K562 (cell line): ENCODE results near the gene ZNF750. TPM values are rescaled to one million over a fixed set of nuclear protein-coding genes. Genes with fewer than 3 reads are reported as not detected.

Experiments
- ATAC-seq: fragments of 200-7000 bp; cut with Tn5 transposase; 3 replicates; pipeline ENCODE4 v1.9.1; 2020; ENCODE audit warnings: moderate library complexity
- BruUV-seq: library from RNA; stranded (reverse); fragments of 400-500 nt; replicated peaks from 2 replicates; lab custom pipeline; 2021; lab: Mats Ljungman, UMichigan
- CTCF ChIA-PET: fragments of 300-600 bp; formaldehyde crosslinking; extraction: SDS; loops from one replicate; lab custom pipeline; 2021; ENCODE audit warnings: low intra/inter-chr PET ratio; lab: Yijun Ruan, JAX
- POLR2A ChIA-PET: fragments of 300-600, 350-650 bp; sonication (Branson Sonifier 250); formaldehyde crosslinking; extraction: SDS; loops from one replicate; lab custom pipeline; 2021; ENCODE audit warnings: antibody characterized with exemption, inconsistent platforms; lab: Yijun Ruan, JAX
- DNase-seq, 4 experiments: peaks; one replicate each; pipeline versions ENCODE4 v3.0.0 to v3.0.0-alpha.2; 2011 to 2018; ENCODE audit warnings: low spot score in 3 of 4, mixed read lengths in 3 of 4; ENCODE audit errors: extremely low read depth in 1 of 4
- FAIRE-seq: peaks from 2 replicates; lab custom pipeline; 2011; peaks lifted over from hg19 to GRCh38; lab: Jason Lieb, UNC
- H2AFZ ChIP-seq: 2 replicates; pipeline ENCODE4 v1.6.0; 2011; ENCODE audit warnings: low read depth, low read length, control low read depth, inconsistent platforms
- H3K27ac ChIP-seq: fragments of 200-600 bp; 3 replicates; pipeline ENCODE4 v1.8.0; 2011; ENCODE audit warnings: low read depth, mild to moderate bottlenecking, control low read depth, inconsistent platforms, low read length, moderate library complexity, mixed read lengths; ENCODE audit errors: extremely low read depth
- H3K27me3 ChIP-seq, 2 experiments: fragments of 300-600 bp in 1 of 2; 2 replicates in 1 of 2; 3 replicates in 1 of 2; pipeline versions ENCODE4 v1.6.0 to v1.8.0; 2011; ENCODE audit warnings: inconsistent platforms in 2 of 2, low read length in 2 of 2, mild to moderate bottlenecking in 1 of 2, mixed read lengths in 1 of 2, moderate library complexity in 1 of 2; ENCODE audit not compliant: control insufficient read depth in 2 of 2, insufficient read depth in 2 of 2
- H3K36me3 ChIP-seq: fragments of 300-600 bp; 3 replicates; pipeline ENCODE4 v1.8.0; 2011; ENCODE audit warnings: mild to moderate bottlenecking, low read length, inconsistent platforms; ENCODE audit not compliant: control insufficient read depth, insufficient read depth
- H3K4me1 ChIP-seq, 2 experiments: fragments of 200-600 bp in 1 of 2; replicated peaks in 1 of 2; 2 replicates in 1 of 2; 3 replicates in 1 of 2; pipeline versions ENCODE4 v1.5.1 to v1.8.0; 2011; ENCODE audit warnings: inconsistent platforms in 2 of 2, low read length in 2 of 2, mild to moderate bottlenecking in 1 of 2, mixed read lengths in 1 of 2, moderate library complexity in 1 of 2; ENCODE audit not compliant: control insufficient read depth in 2 of 2, insufficient read depth in 2 of 2
- H3K4me2 ChIP-seq: 2 replicates; pipeline ENCODE4 v1.6.1; 2011; ENCODE audit warnings: low read length, control low read depth, inconsistent platforms, mixed read lengths; ENCODE audit not compliant: insufficient read depth
- H3K4me3 ChIP-seq: fragments of 200-600 bp; sonication (generic), shearing (Covaris generic); 2 replicates; pipeline ENCODE4 v1.5.1; 2016; ENCODE audit warnings: control low read depth, inconsistent platforms
- H3K79me2 ChIP-seq: fragments of 200-600 bp; 3 replicates; pipeline ENCODE4 v1.8.0; 2011; ENCODE audit warnings: low read length, inconsistent platforms; ENCODE audit not compliant: control insufficient read depth, insufficient read depth
- H3K9ac ChIP-seq, 2 experiments: 2 replicates each; pipeline versions ENCODE4 v1.6.0 to v1.6.1; 2011; ENCODE audit warnings: low read depth in 2 of 2, low read length in 2 of 2, control low read depth in 1 of 2, inconsistent platforms in 1 of 2, mild to moderate bottlenecking in 1 of 2, mixed read lengths in 1 of 2; ENCODE audit not compliant: insufficient read depth in 1 of 2
- H3K9me1 ChIP-seq: one replicate; pipeline ENCODE4 v1.6.0; 2011; ENCODE audit warnings: inconsistent platforms, mild to moderate bottlenecking, low read length, moderate library complexity; ENCODE audit not compliant: control insufficient read depth, insufficient read depth
- H3K9me3 ChIP-seq: replicated peaks from 2 replicates; pipeline ENCODE4 v1.5.1; 2011; ENCODE audit warnings: low read depth, low read length, inconsistent platforms; ENCODE audit not compliant: control insufficient read depth, insufficient read depth
- H4K20me1 ChIP-seq: replicated peaks from 2 replicates; pipeline ENCODE4 v1.6.1; 2011; ENCODE audit warnings: low read length, inconsistent platforms, mixed read lengths; ENCODE audit not compliant: control insufficient read depth, insufficient read depth
- CEBPB ChIP-seq: fragments of 450-650 bp; IDR thresholded peaks from 2 replicates; pipeline ENCODE4 v1.6.1; 2016; ENCODE audit warnings: missing genetic modification characterization, missing compliant biosample characterization
- GATAD2B ChIP-seq: fragments of 450-650 bp; IDR thresholded peaks from 2 replicates; pipeline ENCODE4 v1.6.1; 2017; ENCODE audit warnings: mild to moderate bottlenecking, borderline replicate concordance
- HLTF ChIP-seq: fragments of 450-650 bp; IDR thresholded peaks from 2 replicates; pipeline ENCODE4 v1.6.1; 2016
- SAFB ChIP-seq: fragments of 200-400 bp; formaldehyde crosslinking; IDR thresholded peaks from 2 replicates; pipeline ENCODE4 v1.6.1; 2017; ENCODE audit warnings: low read depth, low read length, borderline replicate concordance
- TARDBP ChIP-seq: fragments of 450-650 bp; IDR thresholded peaks from 2 replicates; pipeline ENCODE4 v1.6.1; 2016
- THRA ChIP-seq: fragments of 450-650 bp; IDR thresholded peaks from 2 replicates; pipeline ENCODE4 v1.6.1; 2017; ENCODE audit warnings: mild to moderate bottlenecking, moderate library complexity
- ZNF511 ChIP-seq: sonication (generic); formaldehyde crosslinking; IDR thresholded peaks from 2 replicates; pipeline ENCODE4 v1.8.0; 2022; ENCODE audit warnings: mild to moderate bottlenecking, missing genetic modification reagents
- WGBS: fragments of 100-300 bp; shearing (Covaris generic); methylation state at CpG from one replicate; pipeline ENCODE4 v1.1.6; 2016; ENCODE audit warnings: low coverage, mixed read lengths; ENCODE audit not compliant: insufficient coverage; ENCODE audit errors: missing lambda C conversion rate; 5-methylcytosine and 5-hydroxymethylcytosine counted together
- in situ Hi-C: fragments of 300-500 bp; cut with MboI; formaldehyde crosslinking; loops from 4 replicates; pipeline ENCODE4 v1.15.0; 2018; ENCODE audit warnings: inconsistent platforms, mixed read lengths
- intact Hi-C: fragments of 100-400 bp; cut with micrococcal nuclease; formaldehyde crosslinking; loops from 2 replicates; pipeline ENCODE4 v1.14.2; 2022
- polyA plus RNA-seq, 8 experiments: library from polyadenylated mRNA; depleted of rRNA in 4 of 8; stranded (reverse) in 5 of 8; unstranded in 3 of 8; fragments of >200 nt; fragmentation: Nextera tagmentation in 2 of 8; fragmentation: Illumina TruSeq in 1 of 8; extraction: Ambion mirVana in 2 of 8; extraction: Trizol in 1 of 8; gene quantifications; 2 replicates each; pipeline versions ENCODE4 v1.2.1 to v1.2.3, GENCODE V29; 2011 to 2014; ENCODE audit warnings: inconsistent platforms in 1 of 8, missing spikeins in 1 of 8
- total RNA-seq, 7 experiments: library from RNA; depleted of rRNA in 6 of 7; stranded (reverse); fragments of >200 nt in 6 of 7; fragmentation: Illumina TruSeq in 2 of 7; extraction: Trizol in 2 of 7; gene quantifications; 2 replicates each; pipeline versions ENCODE4 v1.2.1 to v1.2.3, GENCODE V29; 2011 to 2021; ENCODE audit warnings: low replicate concordance in 1 of 7

ZNF750 gene
- total and polyA plus RNA-seq, 9 of the 15 experiments (the other 6 are each of a cell fraction or from before 2014, with no cell fraction given) = not detected

GRCh38 chr17:82871776-82872561 lies 32.1 kb upstream of the ZNF750 start:
- H3K9me1 ChIP-seq = no peaks in the 10 kb centered on the region
- ChIA-PET CTCF (no interaction called here), POLR2A (interaction anchor here (0.9 kb wide), 2 partner anchors 11 to 14 kb away, joined by 3 read pairs; no protein-coding TSS in a partner anchor)
- no peak for TF ChIP-seq SAFB
- TF ChIP-seq TARDBP = no peak
- no peak for TF ChIP-seq CEBPB (tag)
- TF ChIP-seq HLTF = no peak
- no peak for TF ChIP-seq ZNF511 (CRISPR knock-in tag)
- TF ChIP-seq THRA = no peak
- TF ChIP-seq GATAD2B = no peak
- H3K4me3 ChIP-seq = no peak overlapping the region
- intact Hi-C loops = no loop called here
- H4K20me1 ChIP-seq = no peaks in the 10 kb centered on the region
- H3K9ac ChIP-seq = peak overlapping the region in 1 of 2 experiments; percentile 72; a peak in 1 of 4 replicates
- DNase-seq (no peak), ATAC-seq (no peak), FAIRE-seq (no peak)
- peaks cover 34 to 68% of the 10 kb centered on the region in 2 experiments for H3K4me1 ChIP-seq
- peaks cover 29% of the 10 kb centered on the region for H3K79me2 ChIP-seq
- no peak overlapping the region for H3K4me2 ChIP-seq
- no TSS peak for BruUV-seq
- no peaks in the 10 kb centered on the region for H3K9me3 ChIP-seq
- no peaks in the 10 kb centered on the region for H3K27me3 ChIP-seq
- H3K27ac ChIP-seq = no peak overlapping the region
- in situ Hi-C loops = no loop called here
- WGBS = 93% methylated on average over 33 of the region's 41 CpGs
- no peak overlapping the region for H2AFZ ChIP-seq
- peaks cover 39% of the 10 kb centered on the region; the same call in 2 of the 3 replicates for H3K36me3 ChIP-seq
